ENCODE results near the gene TNNT2.

TNNT2 gene

GRCh38 chr1:201320168-201320788, 57.2 kb downstream of the TNNT2 start:
- no peaks in the 10 kb centered on the region for H3K9me2 ChIP-seq (replicated peaks; ENCODE audit: insufficient read depth, low read length)
- no peaks in the 10 kb centered on the region for H3K4me1 ChIP-seq (ENCODE audit: low read length)
- no peak overlapping the region for H2AFZ ChIP-seq (ENCODE audit: low read length)
- DNase-seq: no peak
- H3K27ac ChIP-seq (ENCODE audit: low read length): no peak overlapping the region
- H3K36me3 ChIP-seq (replicated peaks; ENCODE audit: insufficient read depth, low read length): no peaks in the 10 kb centered on the region
- H3K9me3 ChIP-seq (replicated peaks; ENCODE audit: insufficient read depth, low read length): no peaks in the 10 kb centered on the region
- no peak overlapping the region for H3K4me2 ChIP-seq (ENCODE audit: low read depth, low read length)
- H3K27me3 ChIP-seq (replicated peaks; ENCODE audit: insufficient read depth, low read length): peaks cover 86% of the 10 kb centered on the region
- no peak overlapping the region for H3K9ac ChIP-seq (ENCODE audit: low read length)
- no peak overlapping the region for H3K4me3 ChIP-seq (ENCODE audit: low read length)
- TF ChIP-seq EZH2phosphoT487 (IDR thresholded peaks at IDR 0.05; ENCODE audit: low read length): no peak
- no peak for TF ChIP-seq EZH2 (optimal IDR thresholded peaks at IDR 0.05; ENCODE audit: low read depth, low read length)
- TF ChIP-seq CTCF (IDR thresholded peaks at IDR 0.05; ENCODE audit: low read length): no peak
- H3K79me2 ChIP-seq (ENCODE audit: low read length): no peaks in the 10 kb centered on the region
- no peaks in the 10 kb centered on the region for H3F3A ChIP-seq (ENCODE audit: insufficient read depth, low read length)
- H4K20me1 ChIP-seq (ENCODE audit: insufficient read depth, low read length): no peaks in the 10 kb centered on the region

- Histone ChIP-seq H3K9me3 (replicated peaks; ENCODE audit: insufficient read depth, low read length) (no peaks in the 10 kb centered on the region), H3K36me3 (replicated peaks; ENCODE audit: insufficient read depth, low read length) (no peaks in the 10 kb centered on the region), H3K4me1 (ENCODE audit: low read length) (no peaks in the 10 kb centered on the region), H4K20me1 (ENCODE audit: insufficient read depth, low read length) (no peaks in the 10 kb centered on the region), H3K9ac (ENCODE audit: low read length) (no peak overlapping the region), H3K9me2 (replicated peaks; ENCODE audit: insufficient read depth, low read length) (no peaks in the 10 kb centered on the region), H2AFZ (ENCODE audit: low read length) (no peak overlapping the region), H3F3A (ENCODE audit: insufficient read depth, low read length) (no peaks in the 10 kb centered on the region), H3K79me2 (ENCODE audit: low read length) (no peaks in the 10 kb centered on the region), H3K4me2 (ENCODE audit: low read depth, low read length) (no peak overlapping the region), H3K4me3 (ENCODE audit: low read length) (no peak overlapping the region), H3K27me3 (replicated peaks; ENCODE audit: insufficient read depth, low read length) (peaks cover 88% of the 10 kb centered on the region), H3K27ac (ENCODE audit: low read length) (no peak overlapping the region)
- DNase-seq: no peak
- no peak for TF ChIP-seq EZH2 (optimal IDR thresholded peaks at IDR 0.05; ENCODE audit: low read depth, low read length)
- TF ChIP-seq EZH2phosphoT487 (IDR thresholded peaks at IDR 0.05; ENCODE audit: low read length): no peak
- TF ChIP-seq CTCF (IDR thresholded peaks at IDR 0.05; ENCODE audit: low read length): no peak
Observed at GRCh38 chr1:201319631-201320030, 57.8 kb downstream of the TNNT2 start.

- no peak overlapping the region for H3K27ac ChIP-seq (ENCODE audit: low read length)
- H3K79me2 ChIP-seq (ENCODE audit: low read length): no peaks in the 10 kb centered on the region
- H2AFZ ChIP-seq (ENCODE audit: low read length): no peak overlapping the region
- DNase-seq: no peak
- H3K9me3 ChIP-seq (replicated peaks; ENCODE audit: insufficient read depth, low read length): no peaks in the 10 kb centered on the region
- no peaks in the 10 kb centered on the region for H3K36me3 ChIP-seq (replicated peaks; ENCODE audit: insufficient read depth, low read length)
- TF ChIP-seq CTCF (IDR thresholded peaks at IDR 0.05; ENCODE audit: low read length): no peak
- TF ChIP-seq EZH2phosphoT487 (IDR thresholded peaks at IDR 0.05; ENCODE audit: low read length): no peak
- no peak for TF ChIP-seq EZH2 (optimal IDR thresholded peaks at IDR 0.05; ENCODE audit: low read depth, low read length)
- H3K4me2 ChIP-seq (ENCODE audit: low read depth, low read length): no peak overlapping the region
- H3F3A ChIP-seq (ENCODE audit: insufficient read depth, low read length): no peaks in the 10 kb centered on the region
- no peaks in the 10 kb centered on the region for H3K9me2 ChIP-seq (replicated peaks; ENCODE audit: insufficient read depth, low read length)
- no peak overlapping the region for H3K4me3 ChIP-seq (ENCODE audit: low read length)
- no peaks in the 10 kb centered on the region for H4K20me1 ChIP-seq (ENCODE audit: insufficient read depth, low read length)
- H3K9ac ChIP-seq (ENCODE audit: low read length): no peak overlapping the region
- peaks cover 85% of the 10 kb centered on the region for H3K27me3 ChIP-seq (replicated peaks; ENCODE audit: insufficient read depth, low read length)
- no peaks in the 10 kb centered on the region for H3K4me1 ChIP-seq (ENCODE audit: low read length)
Observed at GRCh38 chr1:201318504-201319340, 58.8 kb downstream of the TNNT2 start.
